HepG2 (cell line): ENCODE data around the gene SYNGR4. TPM values are rescaled to one million over a fixed set of nuclear protein-coding genes. Genes with fewer than 3 reads are reported as not detected.

Source experiments
- ATF1 ChIP-seq: IDR thresholded peaks from 2 replicates; pipeline ENCODE4 v1.6.1; 2016; ENCODE audit warnings: mild to moderate bottlenecking, control low read depth
- BRCA1 ChIP-seq: sonication (generic); formaldehyde crosslinking; IDR thresholded peaks from 2 replicates; pipeline ENCODE4 v1.4.0; 2020; ENCODE audit warnings: missing genetic modification reagents
- CBFB ChIP-seq: sonication (generic); formaldehyde crosslinking; IDR thresholded peaks from 2 replicates; pipeline ENCODE4 v1.4.0; 2020; ENCODE audit warnings: missing genetic modification reagents
- GATAD1 ChIP-seq: IDR thresholded peaks from 2 replicates; pipeline ENCODE4 v1.6.1; 2016; ENCODE audit warnings: missing genetic modification reagents, missing compliant biosample characterization
- HINFP ChIP-seq: sonication (generic); formaldehyde crosslinking; IDR thresholded peaks from 2 replicates; pipeline ENCODE4 v1.4.0; 2020; ENCODE audit warnings: low read depth, mild to moderate bottlenecking, missing genetic modification reagents
- HOXD1 ChIP-seq: sonication (generic); formaldehyde crosslinking; IDR thresholded peaks from 2 replicates; pipeline ENCODE4 v1.5.0; 2020; ENCODE audit warnings: missing genetic modification reagents
- JUN ChIP-seq: sonication (generic); formaldehyde crosslinking; IDR thresholded peaks from 2 replicates; pipeline ENCODE4 v1.4.0; 2020; ENCODE audit warnings: mild to moderate bottlenecking, missing genetic modification reagents
- KDM2A ChIP-seq: sonication (generic); formaldehyde crosslinking; IDR thresholded peaks from 2 replicates; pipeline ENCODE4 v1.4.0; 2020; ENCODE audit warnings: low read depth, missing genetic modification reagents, borderline replicate concordance
- MED1 ChIP-seq: sonication (generic); formaldehyde crosslinking; IDR thresholded peaks from 2 replicates; pipeline ENCODE4 v1.4.0; 2020; ENCODE audit warnings: missing genetic modification reagents
- MYNN ChIP-seq: sonication (generic); formaldehyde crosslinking; IDR thresholded peaks from 2 replicates; pipeline ENCODE4 v1.4.0; 2020; ENCODE audit warnings: mild to moderate bottlenecking, low read depth, missing genetic modification reagents
- NFE2 ChIP-seq: sonication (generic); formaldehyde crosslinking; IDR thresholded peaks from 2 replicates; pipeline ENCODE4 v1.4.0; 2020; ENCODE audit warnings: missing genetic modification reagents
- NFYB ChIP-seq: sonication (generic); formaldehyde crosslinking; IDR thresholded peaks from 2 replicates; pipeline ENCODE4 v1.4.0; 2020; ENCODE audit warnings: missing genetic modification reagents
- PAWR ChIP-seq: sonication (generic); formaldehyde crosslinking; IDR thresholded peaks from 2 replicates; pipeline ENCODE4 v1.4.0; 2020; ENCODE audit warnings: missing genetic modification reagents, mild to moderate bottlenecking, borderline replicate concordance
- PLRG1 ChIP-seq: fragments of 450-650 bp; conservative IDR thresholded peaks from 2 replicates; pipeline ENCODE4 v1.6.1; 2016
- POLR2AphosphoS5 ChIP-seq: IDR thresholded peaks from 2 replicates; pipeline ENCODE4 v1.6.1; 2012; ENCODE audit warnings: low read depth, low read length
- REPIN1 ChIP-seq: sonication (generic); formaldehyde crosslinking; IDR thresholded peaks from 2 replicates; pipeline ENCODE4 v1.8.0; 2022; ENCODE audit warnings: missing genetic modification reagents, low read depth, mild to moderate bottlenecking, borderline replicate concordance
- SKIL ChIP-seq: sonication (generic); formaldehyde crosslinking; IDR thresholded peaks from 2 replicates; pipeline ENCODE4 v1.8.0; 2022; ENCODE audit warnings: missing genetic modification reagents, mild to moderate bottlenecking, moderate library complexity, borderline replicate concordance
- SNRNP70 ChIP-seq: fragments of 200-400 bp; formaldehyde crosslinking; IDR thresholded peaks from 2 replicates; pipeline ENCODE4 v1.6.1; 2017; ENCODE audit warnings: mild to moderate bottlenecking, low read depth, low read length, moderate library complexity
- U2AF1 ChIP-seq: fragments of 200-400 bp; formaldehyde crosslinking; optimal IDR thresholded peaks from 2 replicates; pipeline ENCODE3; 2017; ENCODE audit warnings: mild to moderate bottlenecking, low read depth, low read length
- ZNF225 ChIP-seq: sonication (generic); formaldehyde crosslinking; IDR thresholded peaks from 2 replicates; pipeline ENCODE4 v1.4.0; 2020; ENCODE audit warnings: mild to moderate bottlenecking, missing genetic modification reagents
- ZNF615 ChIP-seq: sonication (generic); formaldehyde crosslinking; IDR thresholded peaks from 2 replicates; pipeline ENCODE4 v1.5.0; 2020; ENCODE audit warnings: mild to moderate bottlenecking, missing genetic modification reagents, borderline replicate concordance
- ZNF749 ChIP-seq: sonication (generic); formaldehyde crosslinking; IDR thresholded peaks from 2 replicates; pipeline ENCODE4 v1.8.0; 2022; ENCODE audit warnings: mild to moderate bottlenecking, missing genetic modification reagents, moderate library complexity, borderline replicate concordance
- ZSCAN12 ChIP-seq: sonication (generic); formaldehyde crosslinking; IDR thresholded peaks from 2 replicates; pipeline ENCODE4 v1.9.0; 2021; ENCODE audit warnings: mild to moderate bottlenecking, missing genetic modification reagents
- ZZZ3 ChIP-seq: sonication (generic); formaldehyde crosslinking; IDR thresholded peaks from 2 replicates; pipeline ENCODE4 v1.4.0; 2020; ENCODE audit warnings: missing genetic modification reagents, mild to moderate bottlenecking, borderline replicate concordance
- polyA plus RNA-seq, 8 experiments: library from polyadenylated mRNA; depleted of rRNA in 3 of 8; stranded (reverse) in 7 of 8; unstranded in 1 of 8; fragments of >200 nt; fragmentation: Illumina TruSeq in 4 of 8; extraction: Trizol in 4 of 8; gene quantifications; 2 replicates each; pipeline versions ENCODE4 v1.2.1 to v1.2.3, GENCODE V29; 2011 to 2016; ENCODE audit warnings: low read depth in 4 of 8, missing spikeins in 1 of 8, mixed read lengths in 1 of 8; ENCODE audit not compliant: insufficient read depth in 1 of 8
- total RNA-seq, 5 experiments: library from RNA; depleted of rRNA; stranded (reverse); fragments of >200 nt; fragmentation: Illumina TruSeq; extraction: Trizol; gene quantifications; 2 replicates each; pipeline ENCODE4 v1.2.3, GENCODE V29; 2016; ENCODE audit warnings: low read depth in 1 of 5

SYNGR4 gene
- total and polyA plus RNA-seq, 2 of the 13 experiments (the other 11 are each of a cell fraction or from before 2014, with no cell fraction given): not detected

- TF ChIP-seq KDM2A (CRISPR knock-in tag) (peak; percentile 88), JUN (CRISPR knock-in tag) (no peak), ZZZ3 (CRISPR knock-in tag) (peak; percentile 93; the same call in 1 of the 2 replicates), BRCA1 (CRISPR knock-in tag) (no peak), HOXD1 (0 out of 2 replicates have a peak, but pooled peaks have one; percentile 34), GATAD1 (CRISPR knock-in tag) (peak; percentile 54), U2AF1 (no peak), NFYB (CRISPR knock-in tag) (no peak), ZSCAN12 (CRISPR knock-in tag) (no peak), REPIN1 (peak; percentile 52; the same call in 1 of the 2 replicates), CBFB (no peak), MYNN (CRISPR knock-in tag) (no peak), HINFP (CRISPR knock-in tag) (peak; percentile 82; the same call in 1 of the 2 replicates), ATF1 (CRISPR knock-in tag) (no peak), ZNF749 (CRISPR knock-in tag) (0 out of 2 replicates have a peak, but pooled peaks have one; percentile 39), ZNF615 (no peak), NFE2 (no peak), PAWR (peak; percentile 91; the same call in 1 of the 2 replicates), PLRG1 (no peak), SKIL (no peak), MED1 (CRISPR knock-in tag) (no peak; the same call in 1 of the 2 replicates), SNRNP70 (no peak), ZNF225 (no peak), POLR2AphosphoS5 (peak; percentile 3; the same call in 1 of the 2 replicates)
These were observed 26.3 kb downstream of the SYNGR4 start (continued) for GRCh38 chr19:48390188-48391099.
